CD4-positive, alpha-beta T cell treated with Interleukin-4 for 4 hours (primary cell): ENCODE results near the gene CCDC14.

Experiments used
- DNase-seq: peaks from one replicate; pipeline ENCODE4 v3.0.0-alpha.2; 2020

Gene CCDC14

GRCh38 chr3:123961508-123961856 is 453 bp upstream of the CCDC14 start:
- DNase-seq: no peak

GRCh38 chr3:123953735-123954134 is 7.3 kb downstream of the CCDC14 start:
- no peak for DNase-seq

GRCh38 chr3:123952844-123953520 is 8.0 kb downstream of the CCDC14 start:
- no peak for DNase-seq

GRCh38 chr3:123951522-123952447 is 9.2 kb downstream of the CCDC14 start:
- DNase-seq: no peak

GRCh38 chr3:123949641-123950040 is 11.4 kb downstream of the CCDC14 start:
- no peak for DNase-seq

GRCh38 chr3:123948449-123948848 is 12.6 kb downstream of the CCDC14 start:
- DNase-seq: no peak

GRCh38 chr3:123947482-123947881 is 13.5 kb downstream of the CCDC14 start:
- no peak for DNase-seq

GRCh38 chr3:123941542-123941941 is 19.5 kb downstream of the CCDC14 start:
- no peak for DNase-seq

- DNase-seq: no peak
Observed at GRCh38 chr3:123941121-123941520, 19.9 kb downstream of the CCDC14 start.

- DNase-seq: no peak
Observed at GRCh38 chr3:123939706-123940105, 21.3 kb downstream of the CCDC14 start.

- no peak for DNase-seq
Observed at GRCh38 chr3:123936400-123936799, 24.6 kb downstream of the CCDC14 start.

- DNase-seq: no peak
Observed at GRCh38 chr3:123935830-123936229, 25.2 kb downstream of the CCDC14 start.

- no peak for DNase-seq
Observed at GRCh38 chr3:123934250-123934649, 26.8 kb downstream of the CCDC14 start.

- no peak for DNase-seq
Observed at GRCh38 chr3:123930445-123930844, 30.6 kb downstream of the CCDC14 start.

- DNase-seq: no peak
Observed at GRCh38 chr3:123929325-123929724, 31.7 kb downstream of the CCDC14 start.

- DNase-seq: no peak
Observed at GRCh38 chr3:123926396-123926795, 34.6 kb downstream of the CCDC14 start.

GRCh38 chr3:123920868-123921267 is 40.2 kb downstream of the CCDC14 start:
- DNase-seq: no peak

GRCh38 chr3:123920383-123920782 is 40.6 kb downstream of the CCDC14 start:
- DNase-seq: no peak

GRCh38 chr3:123919353-123919752 is 41.7 kb downstream of the CCDC14 start:
- no peak for DNase-seq

- DNase-seq: no peak
Observed at GRCh38 chr3:123914829-123915228, 46.2 kb downstream of the CCDC14 start.

GRCh38 chr3:123909785-123910184 is 51.2 kb downstream of the CCDC14 start:
- DNase-seq: no peak

GRCh38 chr3:123907720-123908119 is 53.3 kb downstream of the CCDC14 start:
- DNase-seq: no peak

GRCh38 chr3:123899300-123899865 is 61.6 kb downstream of the CCDC14 start:
- DNase-seq: no peak

- DNase-seq: no peak
Observed at GRCh38 chr3:123893012-123893411, 68.0 kb downstream of the CCDC14 start.
